Activated CD8-positive, alpha-beta memory T cell treated with anti-CD3 and anti-CD28 coated beads, Interleukin-2, amount 10 ng/mL, durations not matched to agents 7 days and 5 days (primary cell): ENCODE data around the gene IZUMO1R. TPM values are rescaled to one million over a fixed set of nuclear protein-coding genes. Genes with fewer than 3 reads are reported as not detected.

Source experiments
- ATAC-seq: fragments of 150-1000 bp; cut with Tn5 transposase; one replicate; pipeline ENCODE4 v1.10.0; 2021; ENCODE audit warnings: moderate library complexity
- CTCF ChIA-PET: fragments of 350-600 bp; sonication (Branson Sonifier 250); formaldehyde crosslinking; loops from one replicate; lab custom pipeline; 2021; ENCODE audit warnings: antibody characterized with exemption; lab: Charles Lee
- DNase-seq: peaks from one replicate; pipeline ENCODE4 v3.0.0-alpha.2; 2020
- H3K27ac Mint-ChIP-seq: one replicate; pipeline ENCODE4 v1.8.0; 2021; ENCODE audit warnings: mild to moderate bottlenecking, mixed read lengths
- H3K27me3 Mint-ChIP-seq: one replicate; pipeline ENCODE4 v1.8.0; 2021; ENCODE audit warnings: mixed read lengths
- H3K36me3 Mint-ChIP-seq: one replicate; pipeline ENCODE4 v1.8.0; 2021; ENCODE audit warnings: mild to moderate bottlenecking, mixed read lengths
- H3K4me1 Mint-ChIP-seq: one replicate; pipeline ENCODE4 v1.8.0; 2021; ENCODE audit warnings: mixed read lengths
- H3K4me3 Mint-ChIP-seq: one replicate; pipeline ENCODE4 v1.8.0; 2021; ENCODE audit warnings: mild to moderate bottlenecking, moderate library complexity, mixed read lengths
- H3K9me3 Mint-ChIP-seq: one replicate; pipeline ENCODE4 v1.8.0; 2022; ENCODE audit warnings: low read depth, mixed read lengths
- total RNA-seq, 2 experiments: library from RNA; stranded (reverse); gene quantifications; one replicate each; pipeline ENCODE4 v1.2.3, GENCODE V29; 2021

The IZUMO1R gene
- total RNA-seq, 2 experiments from 2014 or later = not detected

GRCh38 chr11:94307101-94307791 lies 2.9 kb downstream of the IZUMO1R start:
- Mint-ChIP-seq H3K27me3 (peaks cover 2% of the 10 kb centered on the region), H3K36me3 (no peaks in the 10 kb centered on the region), H3K4me3 (no peak overlapping the region), H3K4me1 (no peaks in the 10 kb centered on the region), H3K9me3 (no peaks in the 10 kb centered on the region), H3K27ac (no peak overlapping the region)
- no peak for ATAC-seq
- no peak for DNase-seq
- CTCF ChIA-PET = no interaction called here

GRCh38 chr11:94308024-94308423 lies 3.6 kb downstream of the IZUMO1R start:
- CTCF ChIA-PET = no interaction called here
- Mint-ChIP-seq H3K4me3 (no peak overlapping the region), H3K4me1 (no peaks in the 10 kb centered on the region), H3K27ac (no peak overlapping the region), H3K36me3 (no peaks in the 10 kb centered on the region), H3K27me3 (peaks cover 3% of the 10 kb centered on the region), H3K9me3 (no peaks in the 10 kb centered on the region)
- ATAC-seq (no peak), DNase-seq (no peak)

- CTCF ChIA-PET = no interaction called here
- Mint-ChIP-seq H3K4me3 (no peak overlapping the region), H3K27me3 (peaks cover 3% of the 10 kb centered on the region), H3K9me3 (no peaks in the 10 kb centered on the region), H3K4me1 (no peaks in the 10 kb centered on the region), H3K36me3 (no peaks in the 10 kb centered on the region), H3K27ac (no peak overlapping the region)
- ATAC-seq (no peak), DNase-seq (no peak)
Observed at GRCh38 chr11:94309757-94310156, 5.4 kb downstream of the IZUMO1R start.

- Mint-ChIP-seq H3K27ac (no peak overlapping the region), H3K9me3 (no peaks in the 10 kb centered on the region), H3K36me3 (no peaks in the 10 kb centered on the region), H3K4me1 (no peaks in the 10 kb centered on the region), H3K4me3 (no peak overlapping the region), H3K27me3 (peaks cover 3% of the 10 kb centered on the region)
- DNase-seq (no peak), ATAC-seq (no peak)
- CTCF ChIA-PET = no interaction called here
Observed at GRCh38 chr11:94310191-94310875, 6.0 kb downstream of the IZUMO1R start.

- Mint-ChIP-seq H3K27me3 (peaks cover 6% of the 10 kb centered on the region), H3K4me3 (no peak overlapping the region), H3K9me3 (no peaks in the 10 kb centered on the region), H3K4me1 (no peaks in the 10 kb centered on the region), H3K27ac (no peak overlapping the region), H3K36me3 (no peaks in the 10 kb centered on the region)
- DNase-seq = no peak
- CTCF ChIA-PET = no interaction called here
- no peak for ATAC-seq
Observed at GRCh38 chr11:94312339-94312738, 8.0 kb downstream of the IZUMO1R start.

GRCh38 chr11:94314064-94314463 lies 9.7 kb downstream of the IZUMO1R start:
- ATAC-seq (no peak), DNase-seq (no peak)
- H3K9me3 Mint-ChIP-seq = no peaks in the 10 kb centered on the region
- H3K27ac Mint-ChIP-seq = no peak overlapping the region
- H3K36me3 Mint-ChIP-seq = no peaks in the 10 kb centered on the region
- CTCF ChIA-PET = interaction anchor here (1.2 kb wide), 1 partner anchor 13 kb away, joined by 3 read pairs; no protein-coding TSS in a partner anchor
- peaks cover 6% of the 10 kb centered on the region for H3K27me3 Mint-ChIP-seq
- no peaks in the 10 kb centered on the region for H3K4me1 Mint-ChIP-seq
- no peak overlapping the region for H3K4me3 Mint-ChIP-seq

GRCh38 chr11:94315664-94316063 lies 11.3 kb downstream of the IZUMO1R start:
- no peak for ATAC-seq

GRCh38 chr11:94322501-94322900 lies 18.1 kb downstream of the IZUMO1R start:
- Mint-ChIP-seq H3K27ac (no peak overlapping the region), H3K9me3 (no peaks in the 10 kb centered on the region), H3K4me3 (no peak overlapping the region), H3K27me3 (peaks cover 4% of the 10 kb centered on the region), H3K4me1 (no peaks in the 10 kb centered on the region), H3K36me3 (no peaks in the 10 kb centered on the region)
- DNase-seq (no peak), ATAC-seq (no peak)
- CTCF ChIA-PET = no interaction called here

More at GRCh38 chr11:94315664-94316063, 11.3 kb downstream of the IZUMO1R start:
- Mint-ChIP-seq H3K27ac (no peak overlapping the region), H3K36me3 (no peaks in the 10 kb centered on the region), H3K27me3 (peaks cover 6% of the 10 kb centered on the region), H3K4me3 (no peak overlapping the region), H3K4me1 (no peaks in the 10 kb centered on the region), H3K9me3 (no peaks in the 10 kb centered on the region)
- no peak for DNase-seq
- CTCF ChIA-PET = no interaction called here

- Mint-ChIP-seq H3K4me1 (no peaks in the 10 kb centered on the region), H3K9me3 (no peaks in the 10 kb centered on the region), H3K4me3 (no peak overlapping the region), H3K36me3 (no peaks in the 10 kb centered on the region), H3K27ac (no peak overlapping the region), H3K27me3 (peaks cover 4% of the 10 kb centered on the region)
- ATAC-seq (peak; percentile 70), DNase-seq (peak; percentile 73)
- CTCF ChIA-PET = interaction anchor here (1.2 to 3.3 kb wide), 4 partner anchors 118 to 186 kb away, joined by 3 to 31 read pairs (median 4); partner anchors contain the start of gene C11orf97
Observed at GRCh38 chr11:94325681-94326080, 21.3 kb downstream of the IZUMO1R start.

GRCh38 chr11:94326947-94327346 lies 22.6 kb downstream of the IZUMO1R start:
- Mint-ChIP-seq H3K4me1 (no peaks in the 10 kb centered on the region), H3K9me3 (no peaks in the 10 kb centered on the region), H3K27ac (no peak overlapping the region), H3K27me3 (peaks cover 4% of the 10 kb centered on the region), H3K4me3 (no peak overlapping the region), H3K36me3 (no peaks in the 10 kb centered on the region)
- DNase-seq (no peak), ATAC-seq (no peak)
- CTCF ChIA-PET = interaction anchor here (1.1 to 3.3 kb wide), 4 partner anchors 13 to 185 kb away, joined by 3 to 31 read pairs (median 4); partner anchors contain the start of gene C11orf97

GRCh38 chr11:94328587-94329080 lies 24.3 kb downstream of the IZUMO1R start:
- Mint-ChIP-seq H3K36me3 (no peaks in the 10 kb centered on the region), H3K4me1 (no peaks in the 10 kb centered on the region), H3K27me3 (peaks cover 7% of the 10 kb centered on the region), H3K27ac (no peak overlapping the region), H3K4me3 (no peak overlapping the region), H3K9me3 (no peaks in the 10 kb centered on the region)
- DNase-seq = no peak
- CTCF ChIA-PET = no interaction called here
- ATAC-seq = no peak

GRCh38 chr11:94329501-94329900 lies 25.1 kb downstream of the IZUMO1R start:
- no peaks in the 10 kb centered on the region for H3K9me3 Mint-ChIP-seq
- CTCF ChIA-PET = no interaction called here
- H3K36me3 Mint-ChIP-seq = no peaks in the 10 kb centered on the region
- no peaks in the 10 kb centered on the region for H3K4me1 Mint-ChIP-seq
- H3K27ac Mint-ChIP-seq = no peak overlapping the region
- DNase-seq (no peak), ATAC-seq (no peak)
- no peak overlapping the region for H3K4me3 Mint-ChIP-seq
- peaks cover 7% of the 10 kb centered on the region for H3K27me3 Mint-ChIP-seq

- H3K27ac Mint-ChIP-seq = no peak overlapping the region
- ATAC-seq = no peak
Observed at GRCh38 chr11:94330789-94331188, 26.4 kb downstream of the IZUMO1R start.

GRCh38 chr11:94332814-94333213 lies 28.4 kb downstream of the IZUMO1R start:
- H3K27ac Mint-ChIP-seq = no peak overlapping the region
- H3K27me3 Mint-ChIP-seq = peaks cover 3% of the 10 kb centered on the region
- H3K9me3 Mint-ChIP-seq = no peaks in the 10 kb centered on the region
- no peak for ATAC-seq
- CTCF ChIA-PET = interaction anchor here (1.2 to 1.5 kb wide), 2 partner anchors 24 to 172 kb away, joined by 3 read pairs; no protein-coding TSS in a partner anchor
- H3K36me3 Mint-ChIP-seq = no peaks in the 10 kb centered on the region
- no peak overlapping the region for H3K4me3 Mint-ChIP-seq
- DNase-seq = no peak
- H3K4me1 Mint-ChIP-seq = no peaks in the 10 kb centered on the region

More at GRCh38 chr11:94330789-94331188, 26.4 kb downstream of the IZUMO1R start:
- Mint-ChIP-seq H3K4me3 (no peak overlapping the region), H3K27me3 (peaks cover 7% of the 10 kb centered on the region), H3K9me3 (no peaks in the 10 kb centered on the region), H3K4me1 (no peaks in the 10 kb centered on the region), H3K36me3 (no peaks in the 10 kb centered on the region)
- CTCF ChIA-PET = no interaction called here
- DNase-seq = no peak
